H1 (cell line): ENCODE data around the gene EFNA3. TPM values are rescaled to one million over a fixed set of nuclear protein-coding genes. Genes with fewer than 3 reads are reported as not detected.

Experiments
- CTCF ChIA-PET: fragments of 300-600 bp; sonication (Branson Sonifier 250); formaldehyde crosslinking; loops from one replicate; lab custom pipeline; 2021; ENCODE audit not compliant: partially characterized antibody; lab: Charles Lee
- POLR2A ChIA-PET: fragments of 300-600 bp; sonication (Branson Sonifier 250); formaldehyde crosslinking; loops from one replicate; lab custom pipeline; 2021; ENCODE audit warnings: inconsistent platforms; ENCODE audit not compliant: partially characterized antibody; lab: Charles Lee
- DNase-seq, 2 experiments: peaks; one replicate each; pipeline versions ENCODE4 v3.0.0 to v3.0.0-alpha.2; 2010 to 2022; ENCODE audit warnings: low spot score in 2 of 2, low read depth in 1 of 2, mixed read lengths in 1 of 2
- FAIRE-seq: peaks from 2 replicates; lab custom pipeline; 2011; peaks lifted over from hg19 to GRCh38; lab: Jason Lieb, UNC
- H2AFZ ChIP-seq: 2 replicates; pipeline ENCODE4 v1.8.1; 2012; ENCODE audit warnings: low read length, inconsistent platforms
- H2AK5ac ChIP-seq: 2 replicates; pipeline ENCODE4 v1.6.1; 2013; ENCODE audit warnings: low read depth, low read length
- H2BK120ac ChIP-seq: replicated peaks from 2 replicates; pipeline ENCODE3; 2013; ENCODE audit warnings: low read depth, low read length, inconsistent platforms
- H2BK12ac ChIP-seq: 2 replicates; pipeline ENCODE4 v1.6.1; 2013; ENCODE audit warnings: low read depth, low read length
- H2BK15ac ChIP-seq: 2 replicates; pipeline ENCODE4 v1.6.1; 2013; ENCODE audit warnings: low read length
- H2BK20ac ChIP-seq: 2 replicates; pipeline ENCODE4 v1.6.1; 2013; ENCODE audit warnings: low read length
- H2BK5ac ChIP-seq: 2 replicates; pipeline ENCODE4 v1.6.1; 2013; ENCODE audit warnings: low read depth, low read length
- H3K14ac ChIP-seq: 2 replicates; pipeline ENCODE4 v1.6.1; 2013; ENCODE audit warnings: inconsistent platforms; ENCODE audit not compliant: insufficient read length
- H3K18ac ChIP-seq: 2 replicates; pipeline ENCODE4 v1.6.1; 2013; ENCODE audit warnings: low read length; ENCODE audit errors: extremely low read depth
- H3K23ac ChIP-seq: 2 replicates; pipeline ENCODE4 v1.6.1; 2013; ENCODE audit warnings: inconsistent platforms; ENCODE audit not compliant: insufficient read length
- H3K23me2 ChIP-seq: 2 replicates; pipeline ENCODE4 v1.6.1; 2013; ENCODE audit warnings: low read depth, low read length
- H3K27ac ChIP-seq: 2 replicates; pipeline ENCODE4 v1.6.1; 2011; ENCODE audit warnings: low read depth, low read length, inconsistent platforms
- H3K27me3 ChIP-seq, 4 experiments: replicated peaks in 1 of 4; 1 replicate in 1 of 4; 2 replicates in 3 of 4; pipeline versions ENCODE4 v1.6.1 to v1.8.1; 2011 to 2013; ENCODE audit warnings: low read length in 3 of 4, mild to moderate bottlenecking in 3 of 4, inconsistent platforms in 2 of 4, mixed read lengths in 2 of 4, moderate library complexity in 1 of 4; ENCODE audit not compliant: control insufficient read depth in 3 of 4, insufficient read depth in 3 of 4; ENCODE audit errors: extremely low read depth in 1 of 4
- H3K36me3 ChIP-seq, 4 experiments: 2 replicates each; pipeline versions ENCODE4 v1.6.1 to v1.8.1; 2011 to 2013; ENCODE audit warnings: mild to moderate bottlenecking in 4 of 4, low read length in 3 of 4, moderate library complexity in 2 of 4, control low read depth in 1 of 4, inconsistent platforms in 1 of 4; ENCODE audit not compliant: insufficient read depth in 4 of 4, control insufficient read depth in 2 of 4
- H3K4ac ChIP-seq: replicated peaks from 2 replicates; pipeline ENCODE3; 2013; ENCODE audit warnings: low read length, low read depth, mixed read lengths, inconsistent platforms; ENCODE audit not compliant: insufficient read length
- H3K4me1 ChIP-seq, 4 experiments: replicated peaks in 1 of 4; 1 replicate in 1 of 4; 2 replicates in 3 of 4; pipeline versions ENCODE4 v1.6.1 to v1.8.1; 2011 to 2013; ENCODE audit warnings: low read length in 3 of 4, inconsistent platforms in 2 of 4, mixed read lengths in 1 of 4; ENCODE audit not compliant: insufficient read depth in 4 of 4, control insufficient read depth in 3 of 4
- H3K4me2 ChIP-seq, 2 experiments: 2 replicates each; pipeline versions ENCODE4 v1.6.1 to v1.8.1; 2011 to 2013; ENCODE audit warnings: low read depth in 2 of 2, low read length in 2 of 2, control low read depth in 1 of 2, inconsistent platforms in 1 of 2, mild to moderate bottlenecking in 1 of 2; ENCODE audit not compliant: insufficient read depth in 1 of 2
- H3K4me3 ChIP-seq, 4 experiments: fragments of 200-600, 300-600 bp in 1 of 4; sonication (generic), shearing (Covaris generic), sonication (Bioruptor Twin) in 1 of 4; 2 replicates each; pipeline versions ENCODE4 v1.5.1 to v1.8.1; 2011 to 2016; ENCODE audit warnings: low read length in 4 of 4, low read depth in 3 of 4, control low read depth in 2 of 4, inconsistent platforms in 2 of 4, mild to moderate bottlenecking in 2 of 4, mixed read lengths in 1 of 4, moderate library complexity in 1 of 4; ENCODE audit not compliant: insufficient read depth in 2 of 4; ENCODE audit errors: extremely low read depth in 1 of 4
- H3K56ac ChIP-seq: replicated peaks from 2 replicates; pipeline ENCODE3; 2013; ENCODE audit warnings: low read depth, mild to moderate bottlenecking, mixed read lengths, low read length, inconsistent platforms; ENCODE audit not compliant: insufficient read length
- H3K79me1 ChIP-seq: 2 replicates; pipeline ENCODE4 v1.6.1; 2013; ENCODE audit warnings: low read depth, low read length, control low read depth
- H3K79me2 ChIP-seq, 2 experiments: 2 replicates each; pipeline versions ENCODE4 v1.6.1 to v1.8.1; 2012 to 2013; ENCODE audit warnings: low read length in 2 of 2, mild to moderate bottlenecking in 2 of 2, inconsistent platforms in 1 of 2; ENCODE audit not compliant: insufficient read depth in 2 of 2, control insufficient read depth in 1 of 2
- H3K9ac ChIP-seq, 4 experiments: replicated peaks in 1 of 4; 1 replicate in 1 of 4; 2 replicates in 3 of 4; pipeline versions ENCODE4 v1.6.1 to v1.8.1; 2011 to 2013; ENCODE audit warnings: low read depth in 3 of 4, low read length in 3 of 4, control low read depth in 2 of 4, mild to moderate bottlenecking in 2 of 4, moderate library complexity in 2 of 4, inconsistent platforms in 1 of 4; ENCODE audit errors: extremely low read depth in 1 of 4
- H3K9me3 ChIP-seq, 2 experiments: 2 replicates each; pipeline versions ENCODE4 v1.6.1 to v1.8.1; 2012 to 2013; ENCODE audit warnings: mild to moderate bottlenecking in 2 of 2, moderate library complexity in 2 of 2, control low read depth in 1 of 2, inconsistent platforms in 1 of 2, low read depth in 1 of 2, low read length in 1 of 2, mixed read lengths in 1 of 2; ENCODE audit not compliant: insufficient read depth in 2 of 2
- H4K20me1 ChIP-seq, 2 experiments: replicated peaks in 1 of 2; 2 replicates each; pipeline versions ENCODE3 to v1.8.1; 2011 to 2013; ENCODE audit warnings: inconsistent platforms in 2 of 2, low read length in 2 of 2, mild to moderate bottlenecking in 1 of 2; ENCODE audit not compliant: insufficient read depth in 2 of 2, control insufficient read depth in 1 of 2
- H4K5ac ChIP-seq: 2 replicates; pipeline ENCODE4 v1.6.1; 2013; ENCODE audit warnings: low read length, low read depth, mixed read lengths, inconsistent platforms; ENCODE audit not compliant: insufficient read length
- H4K8ac ChIP-seq: 2 replicates; pipeline ENCODE4 v1.8.0; 2013; ENCODE audit warnings: mild to moderate bottlenecking, moderate library complexity, low read length, inconsistent platforms; ENCODE audit not compliant: insufficient read depth; ENCODE audit errors: extremely low read depth
- H4K91ac ChIP-seq: replicated peaks from 2 replicates; pipeline ENCODE3; 2013; ENCODE audit warnings: low read length, mixed read lengths, inconsistent platforms; ENCODE audit not compliant: insufficient read length
- CHD1 ChIP-seq: IDR thresholded peaks from 2 replicates; pipeline ENCODE4 v1.6.1; 2012; ENCODE audit warnings: low read depth, low read length, improper control_type of control experiment
- JUN ChIP-seq: IDR thresholded peaks from 2 replicates; pipeline ENCODE4 v1.6.1; 2011; ENCODE audit warnings: low read depth, mild to moderate bottlenecking, improper control_type of control experiment, low read length
- KDM4A ChIP-seq: IDR thresholded peaks from one replicate; pipeline ENCODE4 v1.7.1; 2012; ENCODE audit warnings: low read depth, mild to moderate bottlenecking, moderate library complexity, low read length, inconsistent platforms; ENCODE audit not compliant: severe bottlenecking
- NANOG ChIP-seq: IDR thresholded peaks from 2 replicates; pipeline ENCODE4 v1.6.1; 2011; ENCODE audit warnings: low read length, low read depth, mild to moderate bottlenecking, inconsistent platforms; ENCODE audit not compliant: insufficient read depth, poor library complexity, severe bottlenecking
- POU5F1 ChIP-seq: IDR thresholded peaks from 2 replicates; pipeline ENCODE4 v1.6.1; 2011; ENCODE audit warnings: low read depth, mild to moderate bottlenecking, low read length, moderate library complexity
- RAD21 ChIP-seq, 2 experiments: IDR thresholded peaks in 1 of 2; conservative IDR thresholded peaks in 1 of 2; 2 replicates each; pipeline ENCODE4 v1.6.1; 2011; ENCODE audit warnings: low read depth in 2 of 2, low read length in 2 of 2, improper control_type of control experiment in 1 of 2, inconsistent platforms in 1 of 2, mild to moderate bottlenecking in 1 of 2, moderate library complexity in 1 of 2
- SP2 ChIP-seq: IDR thresholded peaks from 2 replicates; pipeline ENCODE4 v1.6.1; 2012; ENCODE audit warnings: mild to moderate bottlenecking, low read length, inconsistent platforms
- SRF ChIP-seq: IDR thresholded peaks from 2 replicates; pipeline ENCODE4 v1.6.1; 2011; ENCODE audit warnings: mild to moderate bottlenecking, low read depth, low read length, moderate library complexity
- TAF1 ChIP-seq: IDR thresholded peaks from 2 replicates; pipeline ENCODE4 v1.6.1; 2011; ENCODE audit warnings: mild to moderate bottlenecking, low read depth, low read length
- TBP ChIP-seq: IDR thresholded peaks from 2 replicates; pipeline ENCODE4 v1.6.1; 2011; ENCODE audit warnings: low read depth, low read length, improper control_type of control experiment
- TEAD4 ChIP-seq: IDR thresholded peaks from 2 replicates; pipeline ENCODE4 v1.6.1; 2012; ENCODE audit warnings: low read depth, low read length, inconsistent platforms, mixed read lengths
- WGBS, 2 experiments: shearing (Covaris generic) in 1 of 2; methylation state at CpG; one replicate each; pipeline versions ENCODE4 v1.1.6 to v1.1.7; 2013 to 2015; ENCODE audit warnings: low lambda C conversion rate in 2 of 2, mixed read lengths in 2 of 2, inconsistent platforms in 1 of 2, low coverage in 1 of 2, missing lambda C conversion rate in 1 of 2; ENCODE audit not compliant: insufficient replicate concordance in 2 of 2, insufficient coverage in 1 of 2, insufficient read length in 1 of 2; ENCODE audit errors: extremely low coverage in 1 of 2, missing lambda C conversion rate in 1 of 2; 5-methylcytosine and 5-hydroxymethylcytosine counted together
- polyA plus RNA-seq, 7 experiments: library from polyadenylated mRNA; depleted of rRNA in 3 of 7; stranded (reverse) in 5 of 7; unstranded in 2 of 7; fragments of >200 nt in 5 of 7; fragments of 200-250 nt in 2 of 7; gene quantifications; 1 replicate in 5 of 7; 2 replicates in 1 of 7; 4 replicates in 1 of 7; pipeline versions ENCODE4 v1.2.1 to v1.2.3, GENCODE V29; 2011 to 2013; ENCODE audit warnings: missing spikeins in 2 of 7, mixed read lengths in 2 of 7
- total RNA-seq: library from RNA; stranded (reverse); fragmentation: NEBNext Ultra II Directional; extraction: Animal tissue kit (Norgen Biotek cat#: 25700); gene quantifications from 2 replicates; pipeline ENCODE4 v1.2.1, GENCODE V29; 2021

Gene EFNA3
- total and polyA plus RNA-seq, 2 of the 8 experiments (the other 6 are each of a cell fraction or from before 2014, with no cell fraction given): 10.8 to 13.8 TPM

GRCh38 chr1:155084722-155085503 is 6.3 kb downstream of the EFNA3 start:
- Histone ChIP-seq H3K56ac (peak overlapping the region; percentile 50), H2BK15ac (peak overlapping the region; percentile 92; the same call in 1 of the 2 replicates), H2BK5ac (peak overlapping the region; percentile 84), H2BK12ac (no peak overlapping the region), H3K4me3 (peak overlapping the region; percentile 59 to 81 (median 77)), H3K79me2 (no peaks in the 10 kb centered on the region), H4K91ac (no peak overlapping the region), H3K14ac (no peak overlapping the region), H2BK20ac (no peak overlapping the region), H3K79me1 (no peaks in the 10 kb centered on the region), H3K23ac (no peak overlapping the region), H4K20me1 (peaks cover 0 to 12% of the 10 kb centered on the region in 2 experiments), H2AFZ (peak overlapping the region; percentile 24), H3K4me1 (peaks cover 0 to 45% (median 23%) of the 10 kb centered on the region in 4 experiments; a peak in 6 of 7 replicates), H3K9me3 (no peaks in the 10 kb centered on the region), H3K27me3 (peaks cover 36 to 46% (median 40%) of the 10 kb centered on the region in 4 experiments), H3K18ac (peak overlapping the region; percentile 97), H4K8ac (peak overlapping the region; percentile 53), H3K23me2 (peaks cover 16% of the 10 kb centered on the region; the same call in 1 of the 2 replicates), H3K4me2 (peak overlapping the region; percentile 95 to 96), H3K9ac (peak overlapping the region in 2 of 4 experiments; percentile 9 to 10; a peak in 3 of 7 replicates), H3K36me3 (no peaks in the 10 kb centered on the region), H2BK120ac (peak overlapping the region; percentile 81), H2AK5ac (no peak overlapping the region), H3K27ac (no peak overlapping the region), H3K4ac (no peak overlapping the region), H4K5ac (peak overlapping the region; percentile 92)
- 1% methylated on average over 55 of the region's 67 CpGs; no CpG with 5 or more reads in 1 of the 2 experiments for WGBS, 2 experiments
- FAIRE-seq (no peak), DNase-seq (peak; percentile 89 to 96)
- POLR2A ChIA-PET: interaction anchor here (0.5 to 2.3 kb wide), 12 partner anchors 14 to 860 kb away, joined by 3 to 13 read pairs (median 4); partner anchors contain the start of genes EFNA4 and SLC50A1
- CTCF ChIA-PET: interaction anchor here (0.6 to 5.5 kb wide), 58 partner anchors 9 to 899 kb away, joined by 3 to 169 read pairs (median 4); partner anchors contain the start of genes ADAM15, EFNA1, EFNA4 and KRTCAP2
- no peak for TF ChIP-seq JUN
- TF ChIP-seq POU5F1: 0 out of 2 replicates have a peak, but pooled peaks have one; percentile 33
- TF ChIP-seq CHD1: no peak
- peak; percentile 37 for TF ChIP-seq KDM4A
- TF ChIP-seq SRF: peak; percentile 38; the same call in 1 of the 2 replicates
- peak; percentile 24; the same call in 1 of the 2 replicates for TF ChIP-seq TBP
- peak; percentile 29; the same call in 1 of the 2 replicates for TF ChIP-seq TAF1
- peak; percentile 98 to 99 for TF ChIP-seq RAD21 (IDR thresholded peaks at IDR 0.05 in 1 of 2, conservative IDR thresholded peaks at IDR 0.05 in 1 of 2; ENCODE audit: low read depth in 2 of 2, low read length in 2 of 2)
- TF ChIP-seq NANOG: peak; percentile 39
- no peak for TF ChIP-seq SP2
- peak; percentile 22; the same call in 1 of the 2 replicates for TF ChIP-seq TEAD4
